ENCODE measurements around the gene PRR36.
"Not testable (repeated sequence)": the region's sequence is repeated elsewhere in the genome, so short reads cannot be mapped to it uniquely, and the experiment has no call there.

The PRR36 gene

DNA sequence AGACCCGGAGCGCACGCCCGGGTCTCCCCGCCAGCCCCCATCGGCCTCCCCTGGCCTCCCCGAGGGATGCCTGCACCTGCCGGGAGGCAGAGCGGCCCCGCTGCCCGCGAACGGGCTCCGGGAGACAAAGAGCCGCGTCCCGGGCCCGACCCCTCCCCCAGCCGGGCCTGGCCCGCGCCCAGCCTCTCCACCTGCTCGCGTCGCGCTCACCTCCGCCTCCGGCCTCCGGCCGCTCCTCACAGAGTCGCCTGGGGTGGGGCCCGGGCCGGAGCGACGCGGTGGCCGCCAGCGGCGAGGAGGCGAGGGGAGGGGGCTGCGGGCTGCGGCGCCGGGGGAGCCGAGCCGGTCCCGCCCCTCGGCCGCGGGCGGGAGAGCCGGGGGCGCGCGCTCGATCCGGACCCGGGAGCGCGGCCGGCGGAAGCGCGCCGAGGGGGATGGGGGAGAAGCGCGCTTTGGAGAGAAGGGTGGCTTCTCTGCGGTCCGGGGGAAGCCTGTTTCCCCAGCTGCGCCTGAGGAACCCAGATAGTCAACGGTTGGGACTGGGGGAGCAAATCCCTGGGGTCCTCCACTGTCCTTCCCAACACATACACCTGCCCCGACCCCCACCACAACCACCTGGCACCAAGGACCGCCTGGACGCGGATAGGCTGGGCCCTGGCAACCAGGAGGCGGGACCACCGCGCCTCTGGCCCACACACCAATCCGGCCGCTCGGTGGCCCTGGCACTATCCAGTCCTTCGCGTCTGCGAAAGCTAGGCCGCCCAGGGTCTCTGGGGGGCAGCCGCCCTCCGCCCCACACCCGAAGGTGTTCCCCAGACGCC, at the start of gene PRR36:
PRR36 (minus strand) TSS at position 315 of the 821 bp plus-strand sequence. CDS start 701 bp downstream, outside the sequence.
- peak; percentile 89 for DNase-seq

DNA sequence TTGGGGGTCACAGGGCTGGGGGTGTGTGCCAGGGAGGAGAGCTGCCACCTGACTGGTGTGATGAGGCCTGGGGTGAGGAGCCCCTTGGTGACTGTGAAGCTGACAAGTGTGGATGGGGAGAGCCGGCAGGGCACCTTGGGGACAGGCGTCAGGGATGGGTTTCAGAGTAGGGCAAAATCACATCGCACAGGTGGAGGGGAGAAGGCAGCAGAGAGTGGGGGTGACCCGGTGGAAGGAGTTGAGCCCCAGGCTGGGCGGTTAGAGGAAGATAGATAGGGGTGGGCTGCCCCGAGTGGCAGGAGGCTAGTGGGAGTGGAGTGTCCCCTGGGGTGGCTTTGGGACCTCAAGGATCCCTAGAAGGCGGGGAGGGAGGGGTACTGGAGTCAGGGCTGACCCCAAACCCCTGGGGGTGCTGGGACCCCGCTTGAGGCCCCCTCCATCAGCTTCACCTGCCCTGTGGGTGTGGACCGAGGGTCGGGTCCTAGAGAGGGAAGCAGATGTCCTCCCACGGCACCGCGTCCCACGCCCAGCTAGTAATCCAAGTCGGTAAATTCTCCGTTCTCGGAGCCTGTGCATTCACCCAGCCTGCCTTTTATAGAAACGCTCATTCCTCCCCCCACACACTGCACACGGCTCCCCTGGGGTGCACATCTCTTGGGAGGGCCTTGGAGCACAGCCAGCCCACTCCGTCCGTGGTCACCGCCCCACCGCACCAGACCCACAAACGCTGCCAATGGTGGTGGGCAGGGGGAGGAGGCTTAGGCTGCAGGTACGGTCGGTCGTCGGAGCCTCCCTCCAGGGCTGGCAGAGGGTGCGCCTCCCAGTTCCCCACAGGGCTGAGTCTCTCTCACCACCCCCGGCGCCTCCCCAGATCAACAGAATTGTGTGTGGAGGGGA, 49.4 kb upstream of the PRR36 start:
- no peak for DNase-seq

- no peak for DNase-seq
These were observed 48.6 kb upstream of the PRR36 start for GRCh38 chr19:7922836-7923195.

GRCh38 chr19:7921967-7922835, 48.0 kb upstream of the PRR36 start:
- DNase-seq = no peak

GRCh38 chr19:7921302-7921966, 47.2 kb upstream of the PRR36 start:
- peak; percentile 59 for DNase-seq

DNA sequence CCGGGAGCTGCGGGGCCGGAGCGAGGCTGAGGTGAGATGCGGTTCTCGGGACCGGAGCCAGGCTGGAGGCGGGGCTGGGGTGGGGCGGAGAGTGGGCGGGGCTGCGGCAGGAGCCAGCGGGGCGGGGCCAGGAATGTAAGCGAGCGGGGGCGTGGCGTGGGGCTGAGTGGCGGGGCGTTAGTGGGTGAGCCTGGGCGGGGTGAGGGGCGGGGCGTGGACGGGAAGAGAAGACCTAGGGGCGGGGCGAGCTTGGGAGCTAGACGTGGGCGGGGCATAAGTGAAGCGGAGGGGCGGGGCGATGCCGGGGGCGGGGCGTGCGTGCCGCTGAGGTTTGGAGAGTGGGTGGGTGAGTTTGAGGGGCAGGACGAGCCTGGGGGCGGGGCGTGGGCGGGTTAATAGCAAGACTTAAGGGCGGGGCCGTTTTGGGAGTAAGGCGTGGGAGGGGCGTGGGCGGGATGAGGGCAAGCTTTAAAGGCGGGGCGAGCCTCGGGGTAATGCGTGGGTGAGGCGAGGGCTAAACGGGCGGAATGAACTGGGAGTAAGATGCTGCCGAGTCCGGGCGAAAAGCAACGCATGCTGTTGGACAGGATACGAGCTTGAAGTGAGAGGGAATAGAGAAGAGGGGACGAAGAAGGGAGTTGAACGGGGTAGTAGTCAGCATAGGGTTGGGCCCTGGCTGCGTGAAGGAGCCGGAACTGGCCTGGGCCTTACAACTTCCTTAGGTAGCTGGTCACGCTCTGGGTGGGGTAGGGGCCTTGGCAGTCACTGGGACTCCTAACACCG, 46.5 kb upstream of the PRR36 start:
- peak; percentile 97 for DNase-seq

DNA sequence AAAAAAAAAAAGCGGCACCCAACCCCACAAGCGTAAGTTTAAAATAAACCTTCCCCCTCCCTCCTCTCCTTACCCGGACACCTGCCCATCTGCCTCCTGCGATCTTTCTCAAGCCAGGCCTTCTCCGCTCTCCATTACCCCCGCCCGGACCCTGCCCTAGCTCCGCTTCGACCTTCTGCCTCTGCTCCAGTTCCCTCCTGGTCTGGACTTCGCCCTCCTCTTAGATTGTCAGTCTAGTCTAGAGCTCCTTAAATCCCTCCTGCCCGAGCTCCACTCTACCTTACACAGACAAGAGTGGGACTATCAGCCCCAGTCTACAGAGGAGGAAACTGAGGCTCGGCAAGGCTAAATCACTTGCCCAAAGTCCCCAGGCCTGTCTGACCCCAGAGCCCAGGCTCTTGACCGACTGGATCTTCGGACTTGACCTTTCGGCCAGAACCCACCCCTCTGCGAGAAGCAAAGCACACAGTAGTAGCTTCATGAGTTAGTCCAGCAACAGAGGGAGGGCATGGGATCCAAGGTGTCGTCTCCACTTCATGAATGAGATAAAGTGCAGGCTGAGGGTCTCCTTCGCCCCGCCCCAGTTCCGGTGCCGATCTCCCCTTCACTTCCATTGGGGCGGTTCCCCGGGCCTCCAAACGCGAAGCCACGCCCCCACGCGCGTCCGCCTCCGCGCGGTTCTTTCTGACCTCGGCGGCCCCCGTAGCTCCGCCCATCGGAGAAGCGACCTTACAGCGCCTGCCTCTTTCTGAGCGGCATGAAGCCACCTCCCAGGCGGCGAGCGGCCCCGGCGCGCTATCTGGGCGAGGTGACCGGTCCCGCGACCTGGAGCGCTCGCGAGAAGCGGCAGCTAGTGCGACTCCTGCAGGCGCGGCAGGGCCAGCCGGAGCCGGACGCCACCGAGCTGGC, 45.7 kb upstream of the PRR36 start, which contains the start of gene SNAPC2:
SNAPC2 (plus strand) TSS at position 729 of the 909 bp plus-strand sequence; CDS start at position 758, 29 bp downstream.
- peak; percentile 94 for DNase-seq

DNA sequence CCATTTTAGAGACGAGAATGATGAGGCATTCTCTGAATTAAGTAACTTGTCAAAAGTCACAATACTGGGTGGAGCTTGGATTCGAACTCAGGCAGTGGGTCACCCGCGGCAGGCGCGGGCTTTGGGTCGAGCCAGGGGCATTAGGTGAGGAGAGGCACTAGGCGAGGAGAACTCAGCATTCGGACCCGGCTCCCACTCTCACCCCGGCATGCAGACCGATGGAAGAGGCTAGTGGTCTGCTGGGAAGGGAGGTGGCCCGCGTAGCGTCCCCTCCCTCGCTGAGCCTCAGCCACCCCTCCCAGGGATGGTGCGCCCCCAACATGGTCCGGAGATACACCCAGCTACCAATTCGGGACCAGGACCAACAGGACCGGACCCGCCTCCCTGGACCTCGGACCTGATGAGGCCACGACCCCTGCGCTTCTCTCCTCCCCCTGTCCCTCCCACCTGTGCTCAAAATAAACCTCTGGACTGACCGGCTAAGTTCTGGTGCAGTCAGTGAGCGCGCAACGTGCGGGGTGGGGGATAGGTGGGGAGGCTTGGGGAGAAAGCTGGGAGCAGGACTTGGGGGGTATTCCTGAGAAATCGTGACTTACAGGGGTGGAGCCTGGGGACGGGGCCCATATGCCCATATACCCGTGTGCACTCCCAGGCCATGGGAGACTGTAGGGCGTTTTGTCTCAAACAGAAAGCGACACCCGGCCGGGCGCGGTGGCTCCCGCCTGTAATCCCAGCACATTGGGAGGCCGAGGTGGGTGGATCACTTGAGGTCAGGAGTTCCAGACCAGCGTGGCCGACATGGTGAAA, 44.6 kb upstream of the PRR36 start:
- DNase-seq = no peak

DNA sequence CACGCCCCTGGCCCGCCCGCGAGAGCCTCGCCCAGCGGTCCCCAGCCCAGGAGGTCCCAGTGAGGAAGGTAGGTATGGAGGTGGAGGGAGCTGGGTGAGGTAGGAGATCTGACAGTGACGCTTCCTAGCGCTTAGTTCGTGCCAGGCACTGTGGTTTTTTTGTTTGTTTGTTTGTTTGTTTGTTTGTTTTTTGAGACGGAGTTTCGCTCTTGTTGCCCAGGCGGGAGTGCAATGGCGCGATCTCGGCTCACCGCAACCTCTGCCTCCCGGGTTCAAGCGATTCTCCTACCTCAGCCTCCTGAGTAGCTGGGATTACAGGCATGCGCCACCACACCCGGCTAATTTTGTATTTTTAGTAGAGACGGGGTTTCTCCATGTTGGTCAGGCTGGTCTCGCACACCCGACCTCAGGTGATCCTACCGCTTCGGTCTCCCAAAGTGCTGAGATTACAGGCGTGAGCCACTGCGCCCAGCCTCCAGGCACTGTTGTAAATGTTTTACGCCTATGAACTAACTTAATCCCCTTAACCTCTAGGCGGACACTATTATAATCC, 43.9 kb upstream of the PRR36 start:
- not testable (repeated sequence) for DNase-seq

DNA sequence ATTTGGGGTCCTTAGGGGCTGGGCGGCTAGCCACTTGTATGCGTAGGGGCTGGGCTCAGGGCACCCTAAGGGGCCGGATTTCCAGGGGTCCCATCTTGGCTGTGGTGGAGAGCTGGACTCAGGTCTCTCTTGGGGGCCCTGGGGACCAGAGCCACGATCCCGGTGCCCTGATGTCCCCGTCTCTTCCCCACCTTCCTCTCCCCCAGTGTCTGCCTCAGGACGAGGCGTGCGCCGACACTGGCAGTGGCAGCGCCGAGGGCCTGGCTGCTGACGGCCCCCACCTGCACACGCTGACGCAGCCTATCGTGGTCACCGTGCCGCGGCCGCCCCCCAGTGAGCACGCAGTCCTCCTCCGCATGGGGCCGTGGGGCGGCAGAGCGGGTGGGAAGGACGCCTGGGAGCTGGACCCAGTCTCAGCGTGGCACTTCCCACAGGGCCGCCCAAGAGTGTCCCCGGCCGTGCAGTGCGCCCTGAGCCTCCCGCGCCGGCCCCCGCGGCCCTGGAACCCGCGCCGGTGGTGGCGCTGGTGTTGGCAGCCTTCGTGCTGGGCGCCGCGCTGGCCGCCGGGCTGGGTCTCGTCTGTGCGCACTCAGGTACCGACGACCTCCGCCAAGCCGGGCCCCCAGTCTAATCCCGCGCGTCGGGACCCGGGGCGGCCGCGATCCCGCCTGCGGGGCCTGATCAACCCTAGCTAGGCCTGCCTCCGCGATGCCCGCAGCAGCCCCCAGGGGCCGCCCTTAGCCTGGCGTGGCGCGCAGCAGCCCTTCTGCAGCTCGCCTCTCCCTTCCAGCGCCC, 43.3 kb upstream of the PRR36 start:
- peak; percentile 47 for DNase-seq

- no peak for DNase-seq
These were observed 42.7 kb upstream of the PRR36 start for GRCh38 chr19:7916955-7917266.

GRCh38 chr19:7916103-7916954, 42.1 kb upstream of the PRR36 start:
- no peak for DNase-seq

DNA sequence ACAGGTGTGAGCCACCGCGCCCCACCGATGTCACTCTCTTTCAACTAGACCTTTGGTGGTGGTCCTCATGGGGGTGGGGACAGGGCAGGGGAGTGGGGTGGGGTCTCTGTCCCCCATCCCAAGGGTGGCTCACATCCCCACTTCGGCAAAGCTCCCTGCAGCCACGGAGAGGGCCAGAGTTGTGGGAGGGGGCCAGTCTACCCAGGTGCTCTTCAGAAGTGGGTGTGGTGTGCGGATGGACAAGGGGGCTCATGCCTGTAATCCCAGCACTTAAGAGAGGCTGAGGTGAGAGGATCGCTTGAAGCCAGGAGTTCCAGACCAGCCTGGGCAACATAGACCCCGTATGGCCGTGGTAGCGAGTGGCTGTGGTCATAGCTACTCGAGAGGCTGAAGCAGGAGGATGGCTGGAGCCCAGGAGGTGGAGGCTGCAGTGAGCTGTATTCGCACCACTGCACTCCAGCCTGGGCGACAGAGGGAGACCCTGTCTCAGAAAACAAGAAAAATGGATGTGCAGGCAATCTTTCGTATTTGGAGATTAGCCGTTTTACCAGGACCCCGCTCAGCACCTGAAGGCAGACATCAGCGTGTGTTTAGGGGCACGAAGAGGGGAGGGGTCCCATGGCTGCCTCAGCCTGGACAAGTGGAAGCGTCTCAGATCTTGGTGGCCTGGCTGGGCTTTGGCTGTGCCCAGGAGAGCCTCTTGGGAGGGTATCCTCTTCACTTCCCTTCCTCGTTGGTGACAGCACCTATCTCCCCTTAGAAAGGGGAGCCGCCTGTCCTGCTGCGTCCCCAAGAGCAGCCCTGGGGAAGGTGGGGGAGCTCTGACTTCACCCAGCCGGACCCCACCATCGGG, 41.3 kb upstream of the PRR36 start:
- DNase-seq = no peak

DNA sequence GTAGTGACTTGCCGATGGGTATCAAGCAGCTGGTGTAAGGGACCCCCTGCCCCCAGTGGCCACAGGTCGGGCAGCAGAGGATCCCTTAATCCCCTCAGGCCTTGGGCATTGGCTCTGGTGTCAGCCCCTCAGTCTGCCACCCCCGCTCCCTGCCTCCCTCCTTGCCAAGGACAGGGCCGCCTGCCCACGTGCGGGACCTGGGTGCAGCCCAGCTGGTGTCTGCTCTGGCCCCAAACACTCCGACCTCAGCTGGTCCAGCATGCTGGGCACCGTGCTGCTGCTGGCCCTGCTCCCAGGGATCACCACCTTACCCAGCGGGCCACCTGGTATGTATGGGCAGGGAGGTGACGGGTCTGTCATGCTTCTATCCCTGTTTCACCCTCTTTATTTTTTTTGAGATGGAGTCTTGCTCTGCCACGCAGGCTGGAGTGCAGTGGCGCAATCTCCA, 40.4 kb upstream of the PRR36 start, which contains the start of gene TGFBR3L:
TGFBR3L (plus strand) TSS at position 233 of the 448 bp plus-strand sequence.
- no peak for DNase-seq

GRCh38 chr19:7914099-7914498, 39.9 kb upstream of the PRR36 start:
- DNase-seq = no peak

GRCh38 chr19:7913652-7914051, 39.5 kb upstream of the PRR36 start:
- DNase-seq = no peak
